Endodermal cell (in vitro differentiated cells): ENCODE data around the gene SLC6A20. TPM values are rescaled to one million over a fixed set of nuclear protein-coding genes. Genes with fewer than 3 reads are reported as not detected.
A peak's percentile ranks its signal among the peaks of the same experiment; 100 is the strongest.

Experiments
- DNase-seq: peaks from one replicate; pipeline ENCODE4 v3.0.0-alpha.2; 2017
- H3K27ac ChIP-seq: 2 replicates; pipeline ENCODE4 v1.5.1; 2013; ENCODE audit warnings: mild to moderate bottlenecking, low read depth, low read length, moderate library complexity
- H3K27me3 ChIP-seq: 2 replicates; pipeline ENCODE4 v1.6.1; 2013; ENCODE audit warnings: mild to moderate bottlenecking, low read length, moderate library complexity; ENCODE audit not compliant: insufficient read depth, control insufficient read depth, poor library complexity, severe bottlenecking
- H3K36me3 ChIP-seq: 2 replicates; pipeline ENCODE4 v1.7.0; 2013; ENCODE audit warnings: mild to moderate bottlenecking, low read length, moderate library complexity; ENCODE audit not compliant: control insufficient read depth, insufficient read depth
- H3K4me1 ChIP-seq: one replicate; pipeline ENCODE4 v1.7.0; 2013; ENCODE audit warnings: low read length; ENCODE audit not compliant: control insufficient read depth, insufficient read depth
- H3K4me3 ChIP-seq: 2 replicates; pipeline ENCODE4 v1.5.1; 2013; ENCODE audit warnings: mild to moderate bottlenecking, low read length, moderate library complexity
- H3K9ac ChIP-seq: 2 replicates; pipeline ENCODE4 v1.6.1; 2013; ENCODE audit warnings: mild to moderate bottlenecking, low read length, moderate library complexity; ENCODE audit not compliant: poor library complexity, severe bottlenecking; ENCODE audit errors: extremely low read depth
- H3K9me3 ChIP-seq: 2 replicates; pipeline ENCODE4 v1.6.1; 2013; ENCODE audit warnings: mild to moderate bottlenecking, low read length, moderate library complexity; ENCODE audit not compliant: control insufficient read depth
- H3K27ac Mint-ChIP-seq: 2 replicates; pipeline ENCODE4 v1.8.0; 2020; ENCODE audit warnings: mixed read lengths
- H3K27me3 Mint-ChIP-seq: 2 replicates; pipeline ENCODE4 v1.8.0; 2021; ENCODE audit warnings: mild to moderate bottlenecking, mixed read lengths; ENCODE audit not compliant: insufficient read depth
- H3K36me3 Mint-ChIP-seq: 2 replicates; pipeline ENCODE4 v1.8.0; 2020; ENCODE audit warnings: low read depth, mixed read lengths
- H3K4me1 Mint-ChIP-seq: 2 replicates; pipeline ENCODE4 v1.8.0; 2020; ENCODE audit warnings: mixed read lengths
- H3K4me3 Mint-ChIP-seq: 2 replicates; pipeline ENCODE4 v1.8.0; 2020; ENCODE audit warnings: mild to moderate bottlenecking, moderate library complexity, mixed read lengths
- H3K9me3 Mint-ChIP-seq: 2 replicates; pipeline ENCODE4 v1.8.0; 2020; ENCODE audit warnings: mild to moderate bottlenecking, mixed read lengths
- WGBS, 2 experiments: methylation state at CpG; one replicate each; pipeline versions ENCODE4 v1.1.5 to v1.1.7; 2013; ENCODE audit warnings: missing lambda C conversion rate in 2 of 2, mixed read lengths in 1 of 2; ENCODE audit not compliant: insufficient coverage in 1 of 2, insufficient read length in 1 of 2; 5-methylcytosine and 5-hydroxymethylcytosine counted together
- total RNA-seq, 2 donors: library from RNA; stranded (reverse); fragmentation: NEBNext Ultra II Directional in 1 of 2; extraction: Animal tissue kit (Norgen Biotek cat#: 25700) in 1 of 2; gene quantifications; 2 replicates in 1 of 2; 3 replicates in 1 of 2; pipeline ENCODE4 v1.2.1, GENCODE V29; 2021
- TF ChIP-seq, protein P1 (sequence below): fragments of 200-600 bp; sonication (generic); conservative IDR thresholded peaks from 2 replicates; pipeline ENCODE4 v1.5.0; 2021; ENCODE audit warnings: antibody characterized with exemption, mild to moderate bottlenecking

Gene SLC6A20
- total RNA-seq, 2 donors from 2014 or later = 0.29 to 1.5 TPM

DNA sequence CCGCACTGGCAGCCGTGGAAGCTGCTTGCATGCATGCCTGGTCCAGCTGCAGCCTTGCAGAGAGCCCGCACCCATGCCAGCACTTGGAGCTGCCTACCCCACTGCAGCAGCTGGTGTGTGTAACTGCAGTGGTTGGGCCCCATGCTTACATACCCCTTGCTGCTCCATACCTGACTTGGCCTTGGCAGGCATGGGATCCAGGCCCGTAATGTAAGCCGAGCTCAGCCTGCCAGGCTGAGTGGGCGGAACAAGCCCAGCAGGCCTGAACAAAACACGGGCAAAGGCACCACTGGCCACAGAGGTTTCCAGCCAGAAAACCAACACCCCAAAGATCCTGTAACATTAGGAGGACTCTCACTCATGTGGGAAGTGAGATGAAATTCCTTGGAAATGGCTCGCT lies 48.3 kb downstream of the SLC6A20 start:
- Mint-ChIP-seq H3K27me3 (no peaks in the 10 kb centered on the region), H3K27ac (peak overlapping the region; percentile 30), H3K4me3 (no peak overlapping the region), H3K4me1 (peaks cover 14% of the 10 kb centered on the region), H3K9me3 (no peaks in the 10 kb centered on the region), H3K36me3 (peaks cover 68% of the 10 kb centered on the region)
- Histone ChIP-seq H3K4me1 (peaks cover 4% of the 10 kb centered on the region), H3K9me3 (no peaks in the 10 kb centered on the region), H3K9ac (no peak overlapping the region), H3K36me3 (peaks cover 77% of the 10 kb centered on the region), H3K4me3 (no peak overlapping the region), H3K27me3 (no peaks in the 10 kb centered on the region), H3K27ac (peak overlapping the region; percentile 10)
- WGBS, 2 experiments = 96% methylated on average over 8 of the region's 8 CpGs; no CpG with 5 or more reads in 1 of the 2 experiments
- no peak for DNase-seq
- TF ChIP-seq, protein P1, sequence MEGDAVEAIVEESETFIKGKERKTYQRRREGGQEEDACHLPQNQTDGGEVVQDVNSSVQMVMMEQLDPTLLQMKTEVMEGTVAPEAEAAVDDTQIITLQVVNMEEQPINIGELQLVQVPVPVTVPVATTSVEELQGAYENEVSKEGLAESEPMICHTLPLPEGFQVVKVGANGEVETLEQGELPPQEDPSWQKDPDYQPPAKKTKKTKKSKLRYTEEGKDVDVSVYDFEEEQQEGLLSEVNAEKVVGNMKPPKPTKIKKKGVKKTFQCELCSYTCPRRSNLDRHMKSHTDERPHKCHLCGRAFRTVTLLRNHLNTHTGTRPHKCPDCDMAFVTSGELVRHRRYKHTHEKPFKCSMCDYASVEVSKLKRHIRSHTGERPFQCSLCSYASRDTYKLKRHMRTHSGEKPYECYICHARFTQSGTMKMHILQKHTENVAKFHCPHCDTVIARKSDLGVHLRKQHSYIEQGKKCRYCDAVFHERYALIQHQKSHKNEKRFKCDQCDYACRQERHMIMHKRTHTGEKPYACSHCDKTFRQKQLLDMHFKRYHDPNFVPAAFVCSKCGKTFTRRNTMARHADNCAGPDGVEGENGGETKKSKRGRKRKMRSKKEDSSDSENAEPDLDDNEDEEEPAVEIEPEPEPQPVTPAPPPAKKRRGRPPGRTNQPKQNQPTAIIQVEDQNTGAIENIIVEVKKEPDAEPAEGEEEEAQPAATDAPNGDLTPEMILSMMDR = no peak

DNA sequence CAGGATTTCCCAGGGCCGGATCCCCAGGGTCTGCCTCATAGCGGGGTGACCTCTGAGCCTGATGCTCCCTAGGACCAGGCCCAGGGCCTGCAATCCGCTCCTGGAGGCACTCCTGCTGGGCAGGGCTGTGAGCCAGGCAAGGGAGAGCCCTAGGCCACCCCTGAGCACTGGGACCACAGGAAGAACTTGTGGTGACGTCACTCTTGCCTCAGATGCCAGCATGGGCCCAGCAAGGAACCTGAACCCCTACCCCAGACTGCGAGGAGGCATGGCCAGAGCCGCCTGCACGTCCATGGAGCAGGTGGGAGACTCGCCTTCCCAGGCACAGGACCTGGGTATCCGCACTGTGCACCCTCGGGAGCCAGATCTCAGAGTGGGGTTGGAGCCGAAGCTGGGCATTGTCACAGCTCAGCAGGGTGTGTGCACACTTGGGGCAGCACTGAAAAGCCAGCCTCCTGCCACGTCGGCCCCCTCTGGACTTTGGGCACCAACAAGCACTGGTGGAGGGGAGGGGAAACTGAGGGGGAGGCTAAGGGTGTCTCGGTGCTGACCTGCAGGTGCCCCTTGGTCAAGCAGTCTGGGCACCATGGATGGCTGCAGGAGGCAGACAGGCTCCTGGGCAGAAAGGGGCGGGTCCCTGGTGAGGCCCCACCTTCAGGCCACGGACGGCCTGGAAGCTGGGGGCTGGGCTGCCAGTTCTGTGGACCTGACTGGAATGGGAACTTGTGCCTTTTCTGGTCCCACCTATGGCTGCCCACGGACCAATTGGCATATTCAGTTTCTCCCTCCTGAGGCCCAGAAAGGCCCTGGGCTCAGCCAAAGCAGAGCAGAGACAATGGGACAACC lies 49.3 kb downstream of the SLC6A20 start:
- no peak overlapping the region for H3K27ac ChIP-seq
- no peaks in the 10 kb centered on the region for H3K9me3 ChIP-seq
- DNase-seq = no peak
- Mint-ChIP-seq H3K36me3 (peaks cover 65% of the 10 kb centered on the region), H3K4me3 (no peak overlapping the region), H3K4me1 (peaks cover 19% of the 10 kb centered on the region), H3K9me3 (no peaks in the 10 kb centered on the region), H3K27ac (no peak overlapping the region), H3K27me3 (no peaks in the 10 kb centered on the region)
- H3K4me3 ChIP-seq = no peak overlapping the region
- no peak overlapping the region for H3K9ac ChIP-seq
- TF ChIP-seq, protein P1 = no peak
- H3K4me1 ChIP-seq = peaks cover 4% of the 10 kb centered on the region
- peaks cover 79% of the 10 kb centered on the region for H3K36me3 ChIP-seq
- WGBS, 2 experiments = 95 to 98% methylated on average over 9 to 18 of the region's 18 CpGs
- H3K27me3 ChIP-seq = no peaks in the 10 kb centered on the region

DNA sequence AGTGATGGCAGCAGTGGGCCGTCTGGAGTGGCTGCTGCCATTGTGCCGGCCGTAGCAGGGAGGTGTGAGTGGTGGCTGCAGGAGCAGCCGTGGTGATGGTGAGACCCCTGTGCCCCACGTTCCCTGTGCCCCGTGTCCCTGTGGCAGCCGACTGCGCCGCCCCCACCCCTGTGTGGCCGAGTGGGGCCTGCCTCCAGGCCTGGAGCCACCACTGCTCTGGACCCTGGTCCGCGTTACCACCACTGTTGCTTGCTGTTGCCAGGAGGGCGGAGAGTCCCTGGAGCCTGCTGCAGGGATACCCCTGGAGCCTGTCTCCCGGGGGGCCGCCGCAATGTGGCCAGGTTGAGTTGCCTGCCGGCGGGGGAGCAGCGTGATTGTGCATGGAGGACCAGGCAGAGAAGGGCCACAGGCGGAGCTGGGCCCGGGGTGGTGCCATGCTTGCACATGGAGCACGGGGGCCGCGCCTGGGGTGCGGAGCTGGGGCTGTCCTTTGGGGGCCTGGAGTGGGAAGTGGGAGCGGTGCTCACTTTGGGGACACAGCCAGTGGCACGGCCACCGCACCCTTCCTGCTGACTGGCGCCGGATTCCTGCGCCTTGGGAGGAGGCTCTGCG lies 50.1 kb downstream of the SLC6A20 start:
- H3K9me3 Mint-ChIP-seq = no peaks in the 10 kb centered on the region
- H3K27me3 ChIP-seq = no peaks in the 10 kb centered on the region
- peaks cover 26% of the 10 kb centered on the region for H3K4me1 Mint-ChIP-seq
- H3K36me3 Mint-ChIP-seq = peaks cover 65% of the 10 kb centered on the region
- H3K4me3 Mint-ChIP-seq = no peak overlapping the region
- no peak overlapping the region for H3K9ac ChIP-seq
- TF ChIP-seq, protein P1 = no peak
- no peak for DNase-seq
- WGBS, 2 experiments = 96 to 97% methylated on average over 15 to 32 of the region's 32 CpGs
- H3K4me1 ChIP-seq = peaks cover 4% of the 10 kb centered on the region
- H3K36me3 ChIP-seq = peaks cover 81% of the 10 kb centered on the region
- no peak overlapping the region for H3K27ac Mint-ChIP-seq
- H3K9me3 ChIP-seq = no peaks in the 10 kb centered on the region
- no peak overlapping the region for H3K27ac ChIP-seq
- H3K4me3 ChIP-seq = no peak overlapping the region
- no peaks in the 10 kb centered on the region for H3K27me3 Mint-ChIP-seq
